SK-N-MC (cell line): ENCODE data around the gene EGFL7.

Experiments used
- EZH2 ChIP-seq: fragments of 200-600 bp; sonication (generic); IDR thresholded peaks from one replicate; pipeline ENCODE4 v1.6.1; 2017; ENCODE audit warnings: antibody characterized with exemption
- FOXP2 ChIP-seq: optimal IDR thresholded peaks from 2 replicates; pipeline ENCODE3; 2011; ENCODE audit warnings: mild to moderate bottlenecking, moderate library complexity; ENCODE audit not compliant: insufficient read depth; ENCODE audit errors: extremely low read length, control extremely low read depth
- POLR2AphosphoS5 ChIP-seq: IDR thresholded peaks from 2 replicates; pipeline ENCODE4 v1.6.1; 2012; ENCODE audit warnings: mild to moderate bottlenecking, low read depth, low read length, borderline replicate concordance

DNA sequence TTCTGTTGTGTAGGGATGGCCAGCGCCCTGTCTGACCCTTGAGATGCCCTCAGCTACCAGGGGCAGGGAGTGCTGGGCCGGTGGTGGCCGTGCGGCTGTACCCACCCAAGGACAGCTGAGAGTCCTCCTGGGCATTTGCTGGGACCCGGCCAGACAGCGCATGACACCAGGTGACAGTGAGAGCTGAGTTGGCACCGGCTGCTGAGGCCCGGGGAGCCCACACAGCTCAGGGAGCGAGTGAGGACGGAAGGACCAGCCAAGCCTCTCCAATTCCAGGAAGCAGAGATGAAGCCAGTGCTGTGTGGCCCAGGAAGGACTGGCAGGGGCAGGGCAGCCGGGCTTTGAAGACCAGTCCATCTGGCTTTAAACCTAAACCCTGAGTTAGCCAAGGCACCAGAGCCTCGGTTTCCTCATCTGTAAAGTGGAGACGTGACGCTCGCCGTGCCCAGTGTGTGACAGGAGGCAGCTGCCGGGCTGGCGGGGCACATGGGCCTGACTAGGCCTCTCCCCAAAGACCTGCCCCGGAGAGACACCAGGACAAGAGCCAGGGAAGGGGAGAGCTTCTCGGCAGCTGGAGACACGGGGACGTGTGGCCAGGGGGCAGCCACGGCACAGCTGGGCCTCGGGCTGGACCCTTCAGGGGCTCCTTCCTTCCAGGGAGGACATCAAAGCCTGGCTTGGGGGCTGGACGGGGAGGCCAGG lies 27.5 kb downstream of the EGFL7 start:
- no peak for TF ChIP-seq POLR2AphosphoS5
- no peak for TF ChIP-seq EZH2
- TF ChIP-seq FOXP2, result no peak
